ENCODE data around the gene SP100.
"Not testable (repeated sequence)": the region's sequence is repeated elsewhere in the genome, so short reads cannot be mapped to it uniquely, and the experiment has no call there.

The SP100 gene

GRCh38 chr2:230400041-230400440, 16.0 kb upstream of the SP100 start:
- DNase-seq, result no peak
- peaks cover 35% of the 10 kb centered on the region for H3K27me3 ChIP-seq (ENCODE audit: insufficient read depth, low read depth, severe bottlenecking)
- no peak overlapping the region for H3K27ac ChIP-seq
- TF ChIP-seq CTCF (IDR thresholded peaks at IDR 0.05; ENCODE audit: low read depth, low read length), result no peak
- H3K9me3 ChIP-seq (ENCODE audit: severe bottlenecking), result no peaks in the 10 kb centered on the region
- no peaks in the 10 kb centered on the region for H3K36me3 ChIP-seq
- no peak overlapping the region for H3K4me3 ChIP-seq (ENCODE audit: low read depth, low read length)

- H3K4me3 ChIP-seq (ENCODE audit: low read depth, low read length), result no peak overlapping the region
- H3K36me3 ChIP-seq, result no peaks in the 10 kb centered on the region
- H3K9me3 ChIP-seq (ENCODE audit: severe bottlenecking), result no peaks in the 10 kb centered on the region
- no peak for DNase-seq
- H3K27me3 ChIP-seq (ENCODE audit: insufficient read depth, low read depth, severe bottlenecking), result peaks cover 37% of the 10 kb centered on the region
- H3K27ac ChIP-seq, result no peak overlapping the region
- no peak for TF ChIP-seq CTCF (IDR thresholded peaks at IDR 0.05; ENCODE audit: low read depth, low read length)
Observed at GRCh38 chr2:230400454-230400853, 15.5 kb upstream of the SP100 start.

GRCh38 chr2:230401026-230401425, 15.0 kb upstream of the SP100 start:
- DNase-seq; H3K27ac ChIP-seq; H3K4me3 ChIP-seq (ENCODE audit: low read depth, low read length); H3K36me3 ChIP-seq; H3K9me3 ChIP-seq (ENCODE audit: severe bottlenecking): not testable (repeated sequence)
- peaks cover 41% of the 10 kb centered on the region for H3K27me3 ChIP-seq (ENCODE audit: insufficient read depth, low read depth, severe bottlenecking)

GRCh38 chr2:230403746-230404145, 12.3 kb upstream of the SP100 start:
- Histone ChIP-seq H3K27ac (no peak overlapping the region), H3K27me3 (ENCODE audit: insufficient read depth, low read depth, severe bottlenecking) (peaks cover 55% of the 10 kb centered on the region), H3K4me3 (ENCODE audit: low read depth, low read length) (no peak overlapping the region), H3K36me3 (no peaks in the 10 kb centered on the region), H3K9me3 (ENCODE audit: severe bottlenecking) (no peaks in the 10 kb centered on the region)
- DNase-seq, result no peak
- TF ChIP-seq CTCF (IDR thresholded peaks at IDR 0.05; ENCODE audit: low read depth, low read length), result no peak

GRCh38 chr2:230405824-230406223, 10.2 kb upstream of the SP100 start:
- H3K27me3 ChIP-seq (ENCODE audit: insufficient read depth, low read depth, severe bottlenecking), result peaks cover 55% of the 10 kb centered on the region
- H3K9me3 ChIP-seq (ENCODE audit: severe bottlenecking), result no peaks in the 10 kb centered on the region
- no peak for DNase-seq
- no peak for TF ChIP-seq CTCF (IDR thresholded peaks at IDR 0.05; ENCODE audit: low read depth, low read length)
- H3K36me3 ChIP-seq, result no peaks in the 10 kb centered on the region
- no peak overlapping the region for H3K27ac ChIP-seq
- H3K4me3 ChIP-seq (ENCODE audit: low read depth, low read length), result no peak overlapping the region

- no peak overlapping the region for H3K4me3 ChIP-seq (ENCODE audit: low read depth, low read length)
- TF ChIP-seq CTCF (IDR thresholded peaks at IDR 0.05; ENCODE audit: low read depth, low read length), result no peak
- H3K27me3 ChIP-seq (ENCODE audit: insufficient read depth, low read depth, severe bottlenecking), result peaks cover 73% of the 10 kb centered on the region
- no peak overlapping the region for H3K27ac ChIP-seq
- no peaks in the 10 kb centered on the region for H3K9me3 ChIP-seq (ENCODE audit: severe bottlenecking)
- H3K36me3 ChIP-seq, result no peaks in the 10 kb centered on the region
- DNase-seq, result no peak
Observed at GRCh38 chr2:230408244-230408842, 7.7 kb upstream of the SP100 start.

GRCh38 chr2:230409316-230409715, 6.7 kb upstream of the SP100 start:
- H3K9me3 ChIP-seq (ENCODE audit: severe bottlenecking); DNase-seq; H3K27ac ChIP-seq; H3K36me3 ChIP-seq; H3K4me3 ChIP-seq (ENCODE audit: low read depth, low read length): not testable (repeated sequence)
- peaks cover 76% of the 10 kb centered on the region for H3K27me3 ChIP-seq (ENCODE audit: insufficient read depth, low read depth, severe bottlenecking)
